Measurements from ENCODE around the gene EEF1AKMT3. TPM values are rescaled to one million over a fixed set of nuclear protein-coding genes. Genes with fewer than 3 reads are reported as not detected.

The EEF1AKMT3 gene
- total RNA-seq, 2 donors from 2014 or later, result 3.7 to 5.8 TPM

DNA sequence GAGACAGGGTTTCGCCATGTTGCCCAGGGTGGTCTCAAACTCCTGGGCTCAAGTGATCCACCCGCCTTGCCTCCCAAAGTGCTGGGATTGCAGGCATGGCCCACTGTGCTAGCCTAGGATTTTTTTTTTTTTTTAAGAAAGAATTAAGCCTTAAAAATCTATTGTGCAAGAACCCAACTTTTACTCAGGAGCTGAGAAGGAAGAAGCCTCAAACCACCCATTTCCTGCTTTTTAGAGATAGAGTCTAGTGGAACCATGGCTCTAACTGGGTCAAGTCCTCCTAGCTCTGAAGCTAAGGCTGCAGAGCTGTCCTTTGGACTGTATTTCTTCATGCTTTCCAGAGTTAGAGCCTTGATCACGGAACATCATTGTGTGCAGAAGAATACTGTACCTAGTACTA, 8.8 kb downstream of the EEF1AKMT3 start:
- Histone ChIP-seq H3K27me3 (ENCODE audit: control insufficient read depth, insufficient read depth, low read length, poor library complexity, severe bottlenecking) (no peaks in the 10 kb centered on the region), H3K4me3 (ENCODE audit: low read length) (no peak overlapping the region), H3K27ac (ENCODE audit: low read depth, low read length) (no peak overlapping the region), H3K9ac (ENCODE audit: extremely low read depth, low read length, poor library complexity, severe bottlenecking) (no peak overlapping the region), H3K36me3 (ENCODE audit: control insufficient read depth, insufficient read depth, low read length) (peaks cover 18% of the 10 kb centered on the region), H3K4me1 (ENCODE audit: control insufficient read depth, insufficient read depth, low read length) (no peaks in the 10 kb centered on the region), H3K9me3 (ENCODE audit: control insufficient read depth, low read length) (no peaks in the 10 kb centered on the region)
- H3K27me3 Mint-ChIP-seq (ENCODE audit: insufficient read depth), result no peaks in the 10 kb centered on the region
- WGBS, 2 experiments (ENCODE audit: insufficient coverage in 1 of 2, insufficient read length in 1 of 2), result 90 to 100% methylated on average over 3 of the region's 3 CpGs
- DNase-seq, result no peak
- no peaks in the 10 kb centered on the region for H3K9me3 Mint-ChIP-seq
- H3K36me3 Mint-ChIP-seq (ENCODE audit: low read depth), result peaks cover 11% of the 10 kb centered on the region
- H3K4me1 Mint-ChIP-seq, result peaks cover 4% of the 10 kb centered on the region
- TF ChIP-seq, protein P1, sequence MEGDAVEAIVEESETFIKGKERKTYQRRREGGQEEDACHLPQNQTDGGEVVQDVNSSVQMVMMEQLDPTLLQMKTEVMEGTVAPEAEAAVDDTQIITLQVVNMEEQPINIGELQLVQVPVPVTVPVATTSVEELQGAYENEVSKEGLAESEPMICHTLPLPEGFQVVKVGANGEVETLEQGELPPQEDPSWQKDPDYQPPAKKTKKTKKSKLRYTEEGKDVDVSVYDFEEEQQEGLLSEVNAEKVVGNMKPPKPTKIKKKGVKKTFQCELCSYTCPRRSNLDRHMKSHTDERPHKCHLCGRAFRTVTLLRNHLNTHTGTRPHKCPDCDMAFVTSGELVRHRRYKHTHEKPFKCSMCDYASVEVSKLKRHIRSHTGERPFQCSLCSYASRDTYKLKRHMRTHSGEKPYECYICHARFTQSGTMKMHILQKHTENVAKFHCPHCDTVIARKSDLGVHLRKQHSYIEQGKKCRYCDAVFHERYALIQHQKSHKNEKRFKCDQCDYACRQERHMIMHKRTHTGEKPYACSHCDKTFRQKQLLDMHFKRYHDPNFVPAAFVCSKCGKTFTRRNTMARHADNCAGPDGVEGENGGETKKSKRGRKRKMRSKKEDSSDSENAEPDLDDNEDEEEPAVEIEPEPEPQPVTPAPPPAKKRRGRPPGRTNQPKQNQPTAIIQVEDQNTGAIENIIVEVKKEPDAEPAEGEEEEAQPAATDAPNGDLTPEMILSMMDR (conservative IDR thresholded peaks at IDR 0.05), result no peak
- H3K27ac Mint-ChIP-seq, result no peak overlapping the region
- H3K4me3 Mint-ChIP-seq, result no peak overlapping the region

DNA sequence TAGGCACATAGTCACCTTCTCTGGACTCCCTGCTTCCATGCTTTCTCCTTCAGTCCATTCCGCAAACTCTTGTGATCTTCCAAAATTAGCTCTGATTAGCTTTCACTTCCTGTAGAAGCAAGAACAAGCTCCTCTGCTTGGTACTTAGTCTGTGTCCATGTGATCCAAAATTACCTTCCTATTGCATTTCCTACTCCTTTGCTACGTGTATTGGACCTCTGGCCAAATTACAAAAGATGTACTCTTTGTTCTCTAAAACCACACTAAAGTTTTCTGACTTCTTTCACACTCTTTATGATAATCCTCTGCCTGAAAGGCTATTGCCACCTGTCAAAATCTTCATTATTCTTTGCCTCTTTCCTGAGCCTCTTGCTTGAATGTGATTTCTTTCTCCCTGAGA, 9.4 kb downstream of the EEF1AKMT3 start:
- no peaks in the 10 kb centered on the region for H3K27me3 Mint-ChIP-seq (ENCODE audit: insufficient read depth)
- peaks cover 4% of the 10 kb centered on the region for H3K4me1 Mint-ChIP-seq
- Histone ChIP-seq H3K9me3 (ENCODE audit: control insufficient read depth, low read length) (no peaks in the 10 kb centered on the region), H3K9ac (ENCODE audit: extremely low read depth, low read length, poor library complexity, severe bottlenecking) (no peak overlapping the region), H3K4me3 (ENCODE audit: low read length) (no peak overlapping the region), H3K27me3 (ENCODE audit: control insufficient read depth, insufficient read depth, low read length, poor library complexity, severe bottlenecking) (no peaks in the 10 kb centered on the region), H3K36me3 (ENCODE audit: control insufficient read depth, insufficient read depth, low read length) (peaks cover 23% of the 10 kb centered on the region), H3K4me1 (ENCODE audit: control insufficient read depth, insufficient read depth, low read length) (no peaks in the 10 kb centered on the region), H3K27ac (ENCODE audit: low read depth, low read length) (no peak overlapping the region)
- DNase-seq, result no peak
- H3K36me3 Mint-ChIP-seq (ENCODE audit: low read depth), result peaks cover 15% of the 10 kb centered on the region
- TF ChIP-seq, protein P1 (conservative IDR thresholded peaks at IDR 0.05), result no peak
- no peak overlapping the region for H3K27ac Mint-ChIP-seq
- H3K9me3 Mint-ChIP-seq, result no peaks in the 10 kb centered on the region
- H3K4me3 Mint-ChIP-seq, result no peak overlapping the region
- WGBS, 2 experiments (ENCODE audit: insufficient coverage in 1 of 2, insufficient read length in 1 of 2), result 74% methylated on average over 2 of the region's 2 CpGs

DNA sequence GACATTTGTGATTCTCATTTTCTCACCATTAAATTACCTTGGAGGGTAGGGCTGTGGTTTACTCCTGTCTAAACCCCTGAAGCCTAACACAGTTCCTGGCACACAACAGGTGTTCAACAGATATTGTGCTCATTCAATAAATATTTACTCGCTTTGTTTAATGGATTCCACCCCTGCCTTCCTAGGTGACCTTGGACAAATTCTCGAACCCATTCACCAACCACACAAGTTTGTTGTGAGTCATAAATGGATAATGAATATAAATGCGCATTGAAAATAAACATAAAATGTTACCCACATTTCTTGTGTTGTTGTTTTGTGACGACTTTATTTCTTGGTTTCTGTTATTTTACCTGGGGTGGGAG, 9.8 kb downstream of the EEF1AKMT3 start:
- Histone ChIP-seq H3K36me3 (ENCODE audit: control insufficient read depth, insufficient read depth, low read length) (peaks cover 27% of the 10 kb centered on the region), H3K9ac (ENCODE audit: extremely low read depth, low read length, poor library complexity, severe bottlenecking) (no peak overlapping the region), H3K9me3 (ENCODE audit: control insufficient read depth, low read length) (no peaks in the 10 kb centered on the region), H3K4me3 (ENCODE audit: low read length) (peak overlapping the region; percentile 97), H3K27ac (ENCODE audit: low read depth, low read length) (no peak overlapping the region), H3K4me1 (ENCODE audit: control insufficient read depth, insufficient read depth, low read length) (no peaks in the 10 kb centered on the region), H3K27me3 (ENCODE audit: control insufficient read depth, insufficient read depth, low read length, poor library complexity, severe bottlenecking) (no peaks in the 10 kb centered on the region)
- no peaks in the 10 kb centered on the region for H3K9me3 Mint-ChIP-seq
- peaks cover 4% of the 10 kb centered on the region for H3K4me1 Mint-ChIP-seq
- H3K36me3 Mint-ChIP-seq (ENCODE audit: low read depth), result peaks cover 18% of the 10 kb centered on the region
- WGBS, 2 experiments (ENCODE audit: insufficient coverage in 1 of 2, insufficient read length in 1 of 2), result 15% methylated on average over 3 of the region's 4 CpGs; no CpG with 5 or more reads in 1 of the 2 experiments
- no peaks in the 10 kb centered on the region for H3K27me3 Mint-ChIP-seq (ENCODE audit: insufficient read depth)
- TF ChIP-seq, protein P1 (conservative IDR thresholded peaks at IDR 0.05), result no peak
- DNase-seq, result no peak
- no peak overlapping the region for H3K27ac Mint-ChIP-seq
- peak overlapping the region; percentile 100 for H3K4me3 Mint-ChIP-seq

Measured in endodermal cell (in vitro differentiated cells).